ENCODE data around the gene PRR23A. TPM values are rescaled to one million over a fixed set of nuclear protein-coding genes. Genes with fewer than 3 reads are reported as not detected.

Gene PRR23A
- total RNA-seq, 4 donors from 2014 or later: not detected

- Histone ChIP-seq H3K27ac (no peak overlapping the region), H3K9me3 (peaks cover 0 to 30% (median 3%) of the 10 kb centered on the region in 4 donors), H3K36me3 (no peaks in the 10 kb centered on the region), H3K4me3 (no peak overlapping the region), H3K27me3 (no peaks in the 10 kb centered on the region), H3K4me1 (no peaks in the 10 kb centered on the region)
- DNase-seq (ENCODE audit: low spot score in 2 of 2): no peak
- WGBS, 2 donors: 65 to 79% methylated on average over 3 of the region's 3 CpGs
- TF ChIP-seq EP300 (IDR thresholded peaks at IDR 0.05): no peak
Observed at GRCh38 chr3:139016430-139017048, 10.5 kb upstream of the PRR23A start.

DNA sequence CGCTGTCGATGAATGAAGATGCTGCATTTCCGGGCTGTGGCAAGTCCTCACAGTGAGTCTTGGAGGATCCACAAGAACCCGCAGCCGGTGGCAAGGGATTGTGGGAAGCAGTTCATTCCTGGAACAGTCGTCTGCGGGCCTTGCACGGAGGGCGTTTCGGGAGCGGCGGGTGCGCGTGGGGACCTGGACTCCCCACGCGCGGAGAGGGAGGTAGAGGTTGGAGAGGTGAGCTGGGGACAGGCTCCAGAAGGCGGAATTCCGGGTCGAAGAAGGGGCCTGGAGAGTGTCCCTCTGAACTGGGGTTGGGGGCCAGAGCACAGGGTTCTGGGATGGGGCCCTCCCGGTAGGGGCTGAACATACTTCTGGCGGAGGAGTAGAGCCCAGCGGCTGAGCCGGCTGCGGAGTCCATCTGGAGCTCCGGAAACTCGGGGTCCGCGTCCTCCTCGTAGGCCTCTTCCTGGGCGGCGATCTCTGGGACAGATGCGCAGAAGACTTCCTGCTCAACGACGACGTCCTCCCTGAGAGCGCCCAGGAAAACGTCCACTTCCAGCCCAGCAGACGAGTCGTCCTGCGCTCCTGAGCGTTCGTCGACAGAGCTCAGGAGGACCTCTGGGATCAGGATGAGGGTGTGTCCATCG lies 593 bp downstream of the PRR23A start:
- no peak overlapping the region for H3K4me3 ChIP-seq
- H3K27ac ChIP-seq: no peak overlapping the region
- H3K27me3 ChIP-seq: no peaks in the 10 kb centered on the region
- 89 to 90% methylated on average over 34 to 45 of the region's 45 CpGs for WGBS, 2 donors
- H3K4me1 ChIP-seq: no peaks in the 10 kb centered on the region
- no peak for DNase-seq (ENCODE audit: low spot score in 2 of 2)
- peaks cover 0 to 53% (median 1%) of the 10 kb centered on the region in 4 donors for H3K9me3 ChIP-seq
- no peak for TF ChIP-seq CTCF (IDR thresholded peaks at IDR 0.05)
- no peak for TF ChIP-seq EP300 (IDR thresholded peaks at IDR 0.05)
- TF ChIP-seq POLR2A (IDR thresholded peaks at IDR 0.05): no peak
- no peaks in the 10 kb centered on the region for H3K36me3 ChIP-seq

DNA sequence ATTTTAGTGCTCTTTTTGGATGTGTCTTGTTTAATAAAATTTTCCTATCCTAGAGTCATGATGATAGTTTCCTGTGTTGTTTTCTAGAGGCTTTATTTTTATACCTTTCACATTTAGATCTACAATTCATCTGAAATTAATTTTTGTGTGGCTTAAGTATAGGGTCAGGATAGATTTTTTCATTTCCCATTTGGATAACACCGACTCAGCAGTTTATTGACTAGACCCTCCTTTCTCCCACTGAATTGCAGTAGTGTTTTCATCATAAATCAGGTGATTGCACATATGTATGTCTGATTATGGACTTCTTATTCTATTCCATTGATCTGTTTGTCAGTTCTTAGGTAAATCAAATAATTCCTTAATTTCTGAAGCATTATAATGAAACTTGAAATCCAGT lies 10.4 kb downstream of the PRR23A start:
- Histone ChIP-seq H3K9me3 (peaks cover 0 to 5% (median 0%) of the 10 kb centered on the region in 4 donors), H3K4me3 (no peak overlapping the region), H3K36me3 (no peaks in the 10 kb centered on the region), H3K27me3 (no peaks in the 10 kb centered on the region), H3K4me1 (no peaks in the 10 kb centered on the region), H3K27ac (no peak overlapping the region)
- no peak for DNase-seq (ENCODE audit: low spot score in 2 of 2)
- no peak for TF ChIP-seq EP300 (IDR thresholded peaks at IDR 0.05)
- no peak for TF ChIP-seq CTCF (IDR thresholded peaks at IDR 0.05)
- TF ChIP-seq POLR2A (IDR thresholded peaks at IDR 0.05): no peak
- WGBS, 2 donors: 77 to 87% methylated on average over 1 of the region's 1 CpG

GRCh38 chr3:138987181-138987580 lies 18.9 kb downstream of the PRR23A start:
- Histone ChIP-seq H3K9me3 (no peaks in the 10 kb centered on the region), H3K36me3 (no peaks in the 10 kb centered on the region), H3K4me1 (no peaks in the 10 kb centered on the region), H3K4me3 (no peak overlapping the region), H3K27ac (no peak overlapping the region), H3K27me3 (no peaks in the 10 kb centered on the region)
- TF ChIP-seq POLR2A (IDR thresholded peaks at IDR 0.05): no peak
- no peak for TF ChIP-seq EP300 (IDR thresholded peaks at IDR 0.05)
- TF ChIP-seq CTCF (IDR thresholded peaks at IDR 0.05): no peak
- WGBS, 2 donors: 78 to 89% methylated on average over 2 of the region's 2 CpGs
- DNase-seq (ENCODE audit: low spot score in 2 of 2): no peak

DNA sequence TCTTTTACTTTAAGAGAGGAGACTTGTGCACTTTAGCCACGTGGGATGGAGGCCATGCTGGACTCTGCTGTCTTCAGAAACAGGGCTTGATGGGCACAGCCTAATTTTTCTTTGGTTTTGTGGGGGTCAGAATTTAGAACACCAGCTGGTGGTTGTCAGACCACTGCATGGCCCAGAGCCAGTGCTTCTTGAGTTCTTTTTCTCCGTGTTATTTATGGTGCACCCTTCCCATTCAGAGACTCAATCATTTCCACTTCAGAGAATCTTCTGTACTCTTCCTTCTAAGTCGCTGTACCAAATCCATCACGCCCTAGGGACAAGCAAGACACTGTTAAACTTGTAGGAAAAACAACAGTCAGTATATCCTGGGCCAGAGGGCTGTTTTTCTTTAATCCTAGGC lies 20.1 kb downstream of the PRR23A start:
- Histone ChIP-seq H3K27ac (no peak overlapping the region), H3K27me3 (no peaks in the 10 kb centered on the region), H3K4me1 (no peaks in the 10 kb centered on the region), H3K9me3 (no peaks in the 10 kb centered on the region), H3K36me3 (no peaks in the 10 kb centered on the region), H3K4me3 (no peak overlapping the region)
- 50% methylated on average over 4 of the region's 4 CpGs for WGBS, 2 donors
- TF ChIP-seq EP300 (IDR thresholded peaks at IDR 0.05): no peak
- TF ChIP-seq POLR2A (IDR thresholded peaks at IDR 0.05): no peak
- TF ChIP-seq CTCF (IDR thresholded peaks at IDR 0.05): no peak
- no peak for DNase-seq (ENCODE audit: low spot score in 2 of 2)

Measured in tibial nerve (tissue), 4 donors.